ENCODE measurements around the gene HIP1R. TPM values are rescaled to one million over a fixed set of nuclear protein-coding genes. Genes with fewer than 3 reads are reported as not detected.

Gene HIP1R
- total RNA-seq, 1 donor from 2014 or later, result 117 TPM

DNA sequence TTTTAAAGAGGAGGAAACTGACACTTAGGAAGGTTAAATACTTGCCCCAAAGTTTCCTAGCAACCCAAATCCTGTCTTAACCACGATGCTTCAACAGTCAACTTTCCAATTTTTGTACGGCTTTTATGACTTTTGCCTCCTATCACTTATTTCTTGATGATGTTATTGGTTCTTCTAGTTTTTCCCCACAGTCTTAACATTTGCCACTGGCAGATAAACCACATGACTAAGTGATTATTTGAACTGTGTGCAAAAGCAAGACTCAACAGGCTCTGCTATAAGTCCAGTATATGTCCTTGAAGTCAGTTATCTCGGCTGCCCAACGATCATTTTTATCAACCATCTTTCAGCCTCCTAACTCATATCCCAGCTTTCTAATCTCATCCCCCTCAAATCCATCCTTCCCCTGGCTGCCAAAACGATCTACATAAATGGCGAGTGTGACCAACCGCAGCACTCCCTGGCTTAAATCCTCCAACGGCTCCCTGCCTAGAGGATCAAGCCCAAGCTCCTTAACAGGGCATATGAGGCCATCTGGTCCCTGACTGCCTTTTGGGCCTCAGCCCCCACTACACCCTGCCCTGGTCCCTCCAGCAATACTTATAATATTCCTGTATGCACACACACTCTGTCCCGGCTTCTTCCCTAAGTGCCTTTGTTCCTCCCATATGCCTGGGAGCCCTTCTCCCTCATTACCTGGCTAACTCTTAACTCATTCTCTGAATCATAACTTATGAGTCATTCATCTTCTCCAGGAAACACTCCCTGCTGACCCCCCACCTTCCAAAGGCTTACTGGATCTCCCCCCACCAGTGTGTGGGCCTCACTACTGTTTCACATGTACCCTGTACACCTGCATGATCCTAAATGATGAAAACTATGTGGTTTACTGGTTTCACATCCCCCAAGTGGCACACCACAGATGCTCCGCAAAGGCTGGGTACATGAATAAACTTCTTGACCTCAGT lies 51.9 kb downstream of the HIP1R start:
- TF ChIP-seq, protein P1, sequence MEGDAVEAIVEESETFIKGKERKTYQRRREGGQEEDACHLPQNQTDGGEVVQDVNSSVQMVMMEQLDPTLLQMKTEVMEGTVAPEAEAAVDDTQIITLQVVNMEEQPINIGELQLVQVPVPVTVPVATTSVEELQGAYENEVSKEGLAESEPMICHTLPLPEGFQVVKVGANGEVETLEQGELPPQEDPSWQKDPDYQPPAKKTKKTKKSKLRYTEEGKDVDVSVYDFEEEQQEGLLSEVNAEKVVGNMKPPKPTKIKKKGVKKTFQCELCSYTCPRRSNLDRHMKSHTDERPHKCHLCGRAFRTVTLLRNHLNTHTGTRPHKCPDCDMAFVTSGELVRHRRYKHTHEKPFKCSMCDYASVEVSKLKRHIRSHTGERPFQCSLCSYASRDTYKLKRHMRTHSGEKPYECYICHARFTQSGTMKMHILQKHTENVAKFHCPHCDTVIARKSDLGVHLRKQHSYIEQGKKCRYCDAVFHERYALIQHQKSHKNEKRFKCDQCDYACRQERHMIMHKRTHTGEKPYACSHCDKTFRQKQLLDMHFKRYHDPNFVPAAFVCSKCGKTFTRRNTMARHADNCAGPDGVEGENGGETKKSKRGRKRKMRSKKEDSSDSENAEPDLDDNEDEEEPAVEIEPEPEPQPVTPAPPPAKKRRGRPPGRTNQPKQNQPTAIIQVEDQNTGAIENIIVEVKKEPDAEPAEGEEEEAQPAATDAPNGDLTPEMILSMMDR (IDR thresholded peaks at IDR 0.05; ENCODE audit: unreplicated experiment), result no peak
- Mint-ChIP-seq H3K27ac (ENCODE audit: unreplicated experiment) (peak overlapping the region; percentile 15), H3K4me1 (ENCODE audit: unreplicated experiment) (peaks cover 31% of the 10 kb centered on the region), H3K4me3 (ENCODE audit: unreplicated experiment) (peak overlapping the region; percentile 13), H3K27me3 (ENCODE audit: unreplicated experiment) (peaks cover 16% of the 10 kb centered on the region), H3K36me3 (ENCODE audit: low read depth, unreplicated experiment) (peaks cover 4% of the 10 kb centered on the region), H3K9me3 (ENCODE audit: unreplicated experiment) (no peaks in the 10 kb centered on the region)
- DNase-seq (ENCODE audit: low spot score), result no peak

- Mint-ChIP-seq H3K27me3 (ENCODE audit: unreplicated experiment) (peaks cover 16% of the 10 kb centered on the region), H3K4me3 (ENCODE audit: unreplicated experiment) (no peak overlapping the region), H3K4me1 (ENCODE audit: unreplicated experiment) (peaks cover 35% of the 10 kb centered on the region), H3K36me3 (ENCODE audit: low read depth, unreplicated experiment) (peaks cover 4% of the 10 kb centered on the region), H3K9me3 (ENCODE audit: unreplicated experiment) (no peaks in the 10 kb centered on the region), H3K27ac (ENCODE audit: unreplicated experiment) (no peak overlapping the region)
- DNase-seq (ENCODE audit: low spot score), result no peak
- TF ChIP-seq, protein P1 (IDR thresholded peaks at IDR 0.05; ENCODE audit: unreplicated experiment), result no peak
These were observed 52.6 kb downstream of the HIP1R start for GRCh38 chr12:122887819-122888212.

DNA sequence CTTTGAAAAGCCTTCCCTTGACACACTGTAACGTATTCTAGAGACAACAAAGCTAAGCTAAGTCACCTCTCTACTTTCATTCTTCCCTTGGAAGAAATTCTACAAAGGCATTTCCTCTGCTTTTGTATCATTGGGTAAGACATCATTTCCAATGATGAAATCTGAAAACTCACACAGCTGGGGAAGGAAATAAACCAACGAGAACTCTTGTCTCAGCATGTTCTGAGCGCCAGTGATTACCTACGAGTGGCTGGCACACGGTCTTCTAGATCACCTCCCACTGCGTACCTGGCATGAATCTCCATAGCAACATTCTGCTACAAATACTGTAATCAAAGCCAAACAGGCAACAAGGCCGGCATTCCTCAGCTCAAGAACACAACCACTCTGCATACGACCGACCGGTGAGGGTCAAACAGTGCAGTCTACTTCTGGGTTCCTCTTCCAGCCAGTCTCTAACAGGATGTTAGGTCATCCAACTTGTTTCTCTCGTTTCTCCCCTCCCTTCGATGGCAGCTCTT lies 53.0 kb downstream of the HIP1R start:
- H3K4me3 Mint-ChIP-seq (ENCODE audit: unreplicated experiment), result peak overlapping the region; percentile 63
- peak overlapping the region; percentile 88 for H3K27ac Mint-ChIP-seq (ENCODE audit: unreplicated experiment)
- no peak for DNase-seq (ENCODE audit: low spot score)
- H3K36me3 Mint-ChIP-seq (ENCODE audit: low read depth, unreplicated experiment), result peaks cover 4% of the 10 kb centered on the region
- no peaks in the 10 kb centered on the region for H3K9me3 Mint-ChIP-seq (ENCODE audit: unreplicated experiment)
- H3K4me1 Mint-ChIP-seq (ENCODE audit: unreplicated experiment), result peaks cover 35% of the 10 kb centered on the region
- H3K27me3 Mint-ChIP-seq (ENCODE audit: unreplicated experiment), result peaks cover 16% of the 10 kb centered on the region
- TF ChIP-seq, protein P1 (IDR thresholded peaks at IDR 0.05; ENCODE audit: unreplicated experiment), result no peak

GRCh38 chr12:122889761-122890520 lies 54.7 kb downstream of the HIP1R start:
- Mint-ChIP-seq H3K27ac (ENCODE audit: unreplicated experiment) (peak overlapping the region; percentile 72), H3K9me3 (ENCODE audit: unreplicated experiment) (no peaks in the 10 kb centered on the region), H3K4me3 (ENCODE audit: unreplicated experiment) (no peak overlapping the region), H3K36me3 (ENCODE audit: low read depth, unreplicated experiment) (peaks cover 4% of the 10 kb centered on the region), H3K27me3 (ENCODE audit: unreplicated experiment) (peaks cover 18% of the 10 kb centered on the region), H3K4me1 (ENCODE audit: unreplicated experiment) (peaks cover 26% of the 10 kb centered on the region)
- DNase-seq (ENCODE audit: low spot score), result no peak
- TF ChIP-seq, protein P1 (IDR thresholded peaks at IDR 0.05; ENCODE audit: unreplicated experiment), result no peak
